ENCODE measurements around the gene ADI1. TPM values are rescaled to one million over a fixed set of nuclear protein-coding genes. Genes with fewer than 3 reads are reported as not detected.

ADI1 gene
- total RNA-seq, 4 donors from 2014 or later = 44.1 to 110 (median 78.1) TPM

- H3K4me1 ChIP-seq = peaks cover 0 to 4% (median 2%) of the 10 kb centered on the region in 4 donors
- in situ Hi-C loops (cut with MboI; ENCODE audit: low pct_ligation_motif_present in 1 of 4, low pct_unique_long_range_greater_than_20kb in 1 of 4, low sequenced_read_pairs in 3 of 4) (no loop called here), intact Hi-C loops (cut with DNase I; ENCODE audit: low total_unique reads) (no loop called here)
- WGBS, 2 donors (ENCODE audit: low coverage in 1 of 2) = 75 to 86% methylated on average over 2 to 33 of the region's 38 CpGs
- no peak for DNase-seq
- H3K27me3 ChIP-seq = no peaks in the 10 kb centered on the region
- TF ChIP-seq CTCF (IDR thresholded peaks at IDR 0.05) (no peak), POLR2A (IDR thresholded peaks at IDR 0.05) (no peak), POLR2AphosphoS5 (IDR thresholded peaks at IDR 0.05) (no peak), EP300 (IDR thresholded peaks at IDR 0.05; ENCODE audit: low read depth) (no peak)
- peaks cover 0 to 8% (median 3%) of the 10 kb centered on the region in 4 donors for H3K36me3 ChIP-seq
- no peak overlapping the region for H3K4me3 ChIP-seq
- H3K27ac ChIP-seq = peak overlapping the region in 1 of 4 donors; percentile 65
- no peaks in the 10 kb centered on the region for H3K9me3 ChIP-seq
These were observed 58.2 kb downstream of the ADI1 start for GRCh38 chr2:3460831-3461800.

- 86 to 92% methylated on average over 10 to 11 of the region's 11 CpGs for WGBS, 2 donors (ENCODE audit: low coverage in 1 of 2)
- Histone ChIP-seq H3K4me3 (no peak overlapping the region), H3K9me3 (no peaks in the 10 kb centered on the region), H3K4me1 (peaks cover 0 to 4% (median 2%) of the 10 kb centered on the region in 4 donors), H3K27ac (no peak overlapping the region), H3K27me3 (no peaks in the 10 kb centered on the region), H3K36me3 (peaks cover 0 to 8% (median 3%) of the 10 kb centered on the region in 4 donors)
- intact Hi-C loops (cut with DNase I; ENCODE audit: low total_unique reads) = no loop called here
- no peak for TF ChIP-seq POLR2AphosphoS5 (IDR thresholded peaks at IDR 0.05)
- no peak for TF ChIP-seq EP300 (IDR thresholded peaks at IDR 0.05; ENCODE audit: low read depth)
- no peak for TF ChIP-seq CTCF (IDR thresholded peaks at IDR 0.05)
- no peak for TF ChIP-seq POLR2A (IDR thresholded peaks at IDR 0.05)
- DNase-seq = no peak
- in situ Hi-C loops (cut with MboI; ENCODE audit: low pct_ligation_motif_present in 1 of 4, low pct_unique_long_range_greater_than_20kb in 1 of 4, low sequenced_read_pairs in 3 of 4) = no loop called here
These were observed 59.2 kb downstream of the ADI1 start for GRCh38 chr2:3460156-3460555.

GRCh38 chr2:3459185-3460015 is 59.9 kb downstream of the ADI1 start:
- TF ChIP-seq EP300 (IDR thresholded peaks at IDR 0.05; ENCODE audit: low read depth) = no peak
- intact Hi-C loops (cut with DNase I; ENCODE audit: low total_unique reads) (no loop called here), in situ Hi-C loops (cut with MboI; ENCODE audit: low pct_ligation_motif_present in 1 of 4, low pct_unique_long_range_greater_than_20kb in 1 of 4, low sequenced_read_pairs in 3 of 4) (no loop called here)
- no peaks in the 10 kb centered on the region for H3K9me3 ChIP-seq
- no peak overlapping the region for H3K27ac ChIP-seq
- H3K36me3 ChIP-seq = peaks cover 0 to 14% (median 4%) of the 10 kb centered on the region in 4 donors
- 86 to 88% methylated on average over 5 to 23 of the region's 25 CpGs for WGBS, 2 donors (ENCODE audit: low coverage in 1 of 2)
- H3K27me3 ChIP-seq = no peaks in the 10 kb centered on the region
- H3K4me3 ChIP-seq = no peak overlapping the region
- H3K4me1 ChIP-seq = peaks cover 0 to 4% (median 2%) of the 10 kb centered on the region in 4 donors
- DNase-seq = no peak

GRCh38 chr2:3458396-3459184 is 60.7 kb downstream of the ADI1 start:
- H3K27ac ChIP-seq = no peak overlapping the region
- intact Hi-C loops (cut with DNase I; ENCODE audit: low total_unique reads) (no loop called here), in situ Hi-C loops (cut with MboI; ENCODE audit: low pct_ligation_motif_present in 1 of 4, low pct_unique_long_range_greater_than_20kb in 1 of 4, low sequenced_read_pairs in 3 of 4) (no loop called here)
- no peak overlapping the region for H3K4me3 ChIP-seq
- peaks cover 0 to 14% (median 4%) of the 10 kb centered on the region in 4 donors for H3K36me3 ChIP-seq
- H3K27me3 ChIP-seq = no peaks in the 10 kb centered on the region
- TF ChIP-seq CTCF (IDR thresholded peaks at IDR 0.05) (no peak), POLR2AphosphoS5 (IDR thresholded peaks at IDR 0.05) (no peak), POLR2A (IDR thresholded peaks at IDR 0.05) (no peak), EP300 (IDR thresholded peaks at IDR 0.05; ENCODE audit: low read depth) (no peak)
- H3K4me1 ChIP-seq = peaks cover 0 to 4% (median 2%) of the 10 kb centered on the region in 4 donors
- WGBS, 2 donors (ENCODE audit: low coverage in 1 of 2) = 87 to 94% methylated on average over 3 to 10 of the region's 10 CpGs
- no peak for DNase-seq
- H3K9me3 ChIP-seq = no peaks in the 10 kb centered on the region

Measured in transverse colon (tissue), 4 donors.